HepG2 (cell line): ENCODE results near the gene ARHGEF1. TPM values are rescaled to one million over a fixed set of nuclear protein-coding genes. Genes with fewer than 3 reads are reported as not detected.

Experiments used
- ATAC-seq: fragments of 200-7000 bp; cut with Tn5 transposase; 3 replicates; pipeline ENCODE4 v1.9.1; 2020; ENCODE audit warnings: mild to moderate bottlenecking, moderate library complexity
- BruUV-seq: library from RNA; stranded (reverse); fragments of 400-500 nt; replicated peaks from 2 replicates; lab custom pipeline; 2021; lab: Mats Ljungman, UMichigan
- CTCF ChIA-PET: fragments of 300-600 bp; formaldehyde crosslinking; extraction: SDS; loops from one replicate; lab custom pipeline; 2021; ENCODE audit warnings: low total read pairs, inconsistent platforms, low intra/inter-chr PET ratio; lab: Yijun Ruan, JAX
- POLR2A ChIA-PET: fragments of 350-600 bp; sonication (Branson Sonifier 250); formaldehyde crosslinking; loops from one replicate; lab custom pipeline; 2020; ENCODE audit warnings: antibody characterized with exemption, inconsistent platforms; lab: Yijun Ruan, JAX
- DNase-seq: peaks from one replicate; pipeline ENCODE4 v3.0.0-alpha.2; 2015; ENCODE audit warnings: low spot score
- FAIRE-seq: peaks from 3 replicates; lab custom pipeline; 2011; peaks lifted over from hg19 to GRCh38; lab: Jason Lieb, UNC
- H2AFZ ChIP-seq: one replicate; pipeline ENCODE4 v1.6.1; 2011; ENCODE audit warnings: low read length, inconsistent platforms
- H3K27ac ChIP-seq: fragments of 300-600 bp; 3 replicates; pipeline ENCODE4 v1.8.0; 2011; ENCODE audit warnings: mixed run types, mild to moderate bottlenecking, mixed read lengths, low read length, inconsistent platforms; ENCODE audit not compliant: insufficient read depth; ENCODE audit errors: extremely low read length
- H3K27me3 ChIP-seq, 2 experiments: fragments of 200-600 bp in 1 of 2; 2 replicates in 1 of 2; 3 replicates in 1 of 2; pipeline versions ENCODE4 v1.6.0 to v1.8.0; 2011; ENCODE audit warnings: low read length in 2 of 2, mild to moderate bottlenecking in 2 of 2, moderate library complexity in 2 of 2, inconsistent platforms in 1 of 2; ENCODE audit not compliant: insufficient read depth in 2 of 2, control insufficient read depth in 1 of 2
- H3K36me3 ChIP-seq, 2 experiments: fragments of 200-600 bp in 1 of 2; replicated peaks in 1 of 2; 2 replicates in 1 of 2; 3 replicates in 1 of 2; pipeline versions ENCODE4 v1.5.1 to v1.8.0; 2011; ENCODE audit warnings: low read length in 2 of 2, inconsistent platforms in 1 of 2; ENCODE audit not compliant: insufficient read depth in 2 of 2, control insufficient read depth in 1 of 2
- H3K4me1 ChIP-seq: 2 replicates; pipeline ENCODE4 v1.5.1; 2012; ENCODE audit warnings: low read length, inconsistent platforms; ENCODE audit not compliant: insufficient read depth
- H3K4me2 ChIP-seq: 2 replicates; pipeline ENCODE4 v1.6.0; 2011; ENCODE audit warnings: low read depth, low read length, inconsistent platforms
- H3K4me3 ChIP-seq, 3 experiments: fragments of 200-600 bp in 1 of 3; sonication (generic), shearing (Covaris generic) in 1 of 3; replicated peaks in 1 of 3; 2 replicates each; pipeline ENCODE4 v1.5.1; 2011 to 2016; ENCODE audit warnings: low read length in 3 of 3, inconsistent platforms in 2 of 3, low read depth in 2 of 3, mild to moderate bottlenecking in 2 of 3, control low read depth in 1 of 3, mixed read lengths in 1 of 3; ENCODE audit not compliant: insufficient read depth in 1 of 3
- H3K79me2 ChIP-seq: one replicate; pipeline ENCODE4 v1.6.1; 2011; ENCODE audit warnings: low read length, inconsistent platforms; ENCODE audit not compliant: insufficient read depth
- H3K9ac ChIP-seq: 2 replicates; pipeline ENCODE4 v1.6.0; 2011; ENCODE audit warnings: mild to moderate bottlenecking, low read depth, low read length, inconsistent platforms; ENCODE audit not compliant: insufficient read depth
- H3K9me3 ChIP-seq: 2 replicates; pipeline ENCODE4 v1.5.1; 2012; ENCODE audit warnings: mild to moderate bottlenecking, low read length
- H4K20me1 ChIP-seq: 2 replicates; pipeline ENCODE4 v1.6.0; 2011; ENCODE audit warnings: inconsistent platforms, mild to moderate bottlenecking, low read length, moderate library complexity; ENCODE audit not compliant: insufficient read depth
- ARNT ChIP-seq: fragments of 450-650 bp; IDR thresholded peaks from 2 replicates; pipeline ENCODE4 v1.6.1; 2017
- HNRNPH1 ChIP-seq: fragments of 200-400 bp; formaldehyde crosslinking; optimal IDR thresholded peaks from 2 replicates; pipeline ENCODE3; 2017; ENCODE audit warnings: mild to moderate bottlenecking, low read depth, low read length
- KLF11 ChIP-seq: IDR thresholded peaks from 2 replicates; pipeline ENCODE4 v1.6.1; 2016; ENCODE audit warnings: missing compliant biosample characterization
- NCOA5 ChIP-seq: sonication (generic); formaldehyde crosslinking; IDR thresholded peaks from 2 replicates; pipeline ENCODE4 v1.4.0; 2020; ENCODE audit warnings: missing genetic modification reagents
- POLR2A ChIP-seq, 2 experiments: IDR thresholded peaks; 2 replicates each; pipeline ENCODE4 v1.6.1; 2011; ENCODE audit warnings: low read depth in 2 of 2, low read length in 2 of 2, mild to moderate bottlenecking in 1 of 2, moderate library complexity in 1 of 2; ENCODE audit not compliant: insufficient read depth in 1 of 2
- REPIN1 ChIP-seq: sonication (generic); formaldehyde crosslinking; IDR thresholded peaks from 2 replicates; pipeline ENCODE4 v1.8.0; 2022; ENCODE audit warnings: missing genetic modification reagents, low read depth, mild to moderate bottlenecking, borderline replicate concordance
- SP4 ChIP-seq: sonication (generic); formaldehyde crosslinking; IDR thresholded peaks from 2 replicates; pipeline ENCODE4 v1.8.1; 2023; ENCODE audit warnings: mild to moderate bottlenecking, missing genetic modification reagents
- TP53 ChIP-seq: sonication (generic); formaldehyde crosslinking; conservative IDR thresholded peaks from 2 replicates; pipeline ENCODE4 v1.4.0; 2020; ENCODE audit warnings: missing genetic modification reagents
- U2AF1 ChIP-seq: fragments of 200-400 bp; formaldehyde crosslinking; optimal IDR thresholded peaks from 2 replicates; pipeline ENCODE3; 2017; ENCODE audit warnings: mild to moderate bottlenecking, low read depth, low read length
- ZFYVE20 ChIP-seq: sonication (generic); formaldehyde crosslinking; IDR thresholded peaks from 2 replicates; pipeline ENCODE4 v1.8.0; 2023; ENCODE audit warnings: low read depth, mild to moderate bottlenecking, moderate library complexity, missing genetic modification reagents, borderline replicate concordance
- ZNF207 ChIP-seq: fragments of 450-650 bp; IDR thresholded peaks from 2 replicates; pipeline ENCODE4 v1.6.1; 2016; ENCODE audit warnings: antibody characterized with exemption, borderline replicate concordance
- WGBS: methylation state at CpG from one replicate; pipeline ENCODE4 v1.1.6; 2017; ENCODE audit warnings: low lambda C conversion rate; 5-methylcytosine and 5-hydroxymethylcytosine counted together
- in situ Hi-C: cut with HindIII; loops from 2 replicates; pipeline ENCODE4 v1.10.0; 2017; ENCODE audit warnings: low pct_unique_long_range_greater_than_20kb; ENCODE audit not compliant: extremely low pct_ligation_motif_present
- intact Hi-C: fragments of 100-400 bp; cut with micrococcal nuclease; formaldehyde crosslinking; loops from one replicate; pipeline ENCODE4 v1.10.0; 2022; ENCODE audit not compliant: unreplicated experiment
- polyA plus RNA-seq, 8 experiments: library from polyadenylated mRNA; depleted of rRNA in 3 of 8; stranded (reverse) in 7 of 8; unstranded in 1 of 8; fragments of >200 nt; fragmentation: Illumina TruSeq in 4 of 8; extraction: Trizol in 4 of 8; gene quantifications; 2 replicates each; pipeline versions ENCODE4 v1.2.1 to v1.2.3, GENCODE V29; 2011 to 2016; ENCODE audit warnings: low read depth in 4 of 8, missing spikeins in 1 of 8, mixed read lengths in 1 of 8; ENCODE audit not compliant: insufficient read depth in 1 of 8
- total RNA-seq, 5 experiments: library from RNA; depleted of rRNA; stranded (reverse); fragments of >200 nt; fragmentation: Illumina TruSeq; extraction: Trizol; gene quantifications; 2 replicates each; pipeline ENCODE4 v1.2.3, GENCODE V29; 2016; ENCODE audit warnings: low read depth in 1 of 5
- TF ChIP-seq, protein P1 (sequence below): sonication (generic); formaldehyde crosslinking; IDR thresholded peaks from 2 replicates; pipeline ENCODE4 v1.5.0; 2020; ENCODE audit warnings: missing genetic modification reagents
- TF ChIP-seq, protein P2 (sequence below): sonication (generic); formaldehyde crosslinking; IDR thresholded peaks from 2 replicates; pipeline ENCODE4 v1.5.1; 2020; ENCODE audit warnings: mild to moderate bottlenecking, missing genetic modification reagents, moderate library complexity
- TF ChIP-seq, protein P3 (sequence below): sonication (generic); formaldehyde crosslinking; IDR thresholded peaks from 2 replicates; pipeline ENCODE4 v1.8.0; 2022; ENCODE audit warnings: mild to moderate bottlenecking, missing genetic modification reagents, moderate library complexity
- TF ChIP-seq, protein P4 (sequence below): sonication (generic); formaldehyde crosslinking; IDR thresholded peaks from 2 replicates; pipeline ENCODE4 v1.4.0; 2020; ENCODE audit warnings: mild to moderate bottlenecking, missing genetic modification reagents
- TF ChIP-seq, protein P5 (sequence below): sonication (generic); formaldehyde crosslinking; IDR thresholded peaks from 2 replicates; pipeline ENCODE4 v1.8.1; 2023; ENCODE audit warnings: mild to moderate bottlenecking, missing genetic modification reagents, borderline replicate concordance
- TF ChIP-seq, protein P6 (sequence below): IDR thresholded peaks from 2 replicates; pipeline ENCODE4 v1.6.1; 2016; ENCODE audit warnings: low read depth, borderline replicate concordance

Gene ARHGEF1
- total and polyA plus RNA-seq, 2 of the 13 experiments (the other 11 are each of a cell fraction or from before 2014, with no cell fraction given): 33.7 to 34.7 TPM

DNA sequence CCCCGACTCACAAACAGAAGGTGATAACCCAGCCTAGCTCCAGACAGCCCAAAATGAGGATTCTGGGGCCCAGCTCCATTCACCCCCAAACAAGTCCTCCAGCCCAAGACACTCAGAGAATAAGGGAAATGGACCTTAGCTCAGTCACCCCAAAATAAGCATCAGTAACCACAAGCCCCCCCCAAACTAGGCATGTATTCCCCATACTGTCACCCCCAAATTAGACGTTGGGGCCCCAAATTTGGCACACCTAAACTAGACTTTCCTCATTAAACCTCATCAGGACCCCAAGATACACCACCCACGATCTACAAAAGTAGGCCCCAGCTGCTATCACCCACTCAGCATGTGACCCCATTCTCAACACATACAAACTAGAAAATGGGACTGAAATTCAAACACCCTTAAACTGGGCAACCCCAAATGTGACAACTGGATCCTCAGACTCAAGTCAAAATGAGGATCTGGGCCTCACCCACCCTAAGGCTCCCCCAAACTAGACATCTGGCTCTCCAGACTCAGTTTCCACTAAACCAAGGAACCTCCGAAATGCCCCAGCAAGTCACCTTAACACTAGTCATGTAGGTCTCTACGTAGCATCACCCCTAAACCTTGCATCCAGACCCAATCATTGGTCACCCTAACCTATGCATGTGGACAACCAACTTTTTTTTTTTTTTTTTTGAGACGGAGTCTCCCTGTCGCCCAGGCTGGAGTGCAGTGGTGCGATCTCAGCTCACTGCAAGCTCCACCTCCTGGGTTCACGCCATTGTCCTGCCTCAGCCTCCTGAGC lies 58.6 kb downstream of the ARHGEF1 start (continued):
- TF ChIP-seq, protein P1, sequence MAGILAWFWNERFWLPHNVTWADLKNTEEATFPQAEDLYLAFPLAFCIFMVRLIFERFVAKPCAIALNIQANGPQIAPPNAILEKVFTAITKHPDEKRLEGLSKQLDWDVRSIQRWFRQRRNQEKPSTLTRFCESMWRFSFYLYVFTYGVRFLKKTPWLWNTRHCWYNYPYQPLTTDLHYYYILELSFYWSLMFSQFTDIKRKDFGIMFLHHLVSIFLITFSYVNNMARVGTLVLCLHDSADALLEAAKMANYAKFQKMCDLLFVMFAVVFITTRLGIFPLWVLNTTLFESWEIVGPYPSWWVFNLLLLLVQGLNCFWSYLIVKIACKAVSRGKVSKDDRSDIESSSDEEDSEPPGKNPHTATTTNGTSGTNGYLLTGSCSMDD: no peak
- TF ChIP-seq, protein P2, sequence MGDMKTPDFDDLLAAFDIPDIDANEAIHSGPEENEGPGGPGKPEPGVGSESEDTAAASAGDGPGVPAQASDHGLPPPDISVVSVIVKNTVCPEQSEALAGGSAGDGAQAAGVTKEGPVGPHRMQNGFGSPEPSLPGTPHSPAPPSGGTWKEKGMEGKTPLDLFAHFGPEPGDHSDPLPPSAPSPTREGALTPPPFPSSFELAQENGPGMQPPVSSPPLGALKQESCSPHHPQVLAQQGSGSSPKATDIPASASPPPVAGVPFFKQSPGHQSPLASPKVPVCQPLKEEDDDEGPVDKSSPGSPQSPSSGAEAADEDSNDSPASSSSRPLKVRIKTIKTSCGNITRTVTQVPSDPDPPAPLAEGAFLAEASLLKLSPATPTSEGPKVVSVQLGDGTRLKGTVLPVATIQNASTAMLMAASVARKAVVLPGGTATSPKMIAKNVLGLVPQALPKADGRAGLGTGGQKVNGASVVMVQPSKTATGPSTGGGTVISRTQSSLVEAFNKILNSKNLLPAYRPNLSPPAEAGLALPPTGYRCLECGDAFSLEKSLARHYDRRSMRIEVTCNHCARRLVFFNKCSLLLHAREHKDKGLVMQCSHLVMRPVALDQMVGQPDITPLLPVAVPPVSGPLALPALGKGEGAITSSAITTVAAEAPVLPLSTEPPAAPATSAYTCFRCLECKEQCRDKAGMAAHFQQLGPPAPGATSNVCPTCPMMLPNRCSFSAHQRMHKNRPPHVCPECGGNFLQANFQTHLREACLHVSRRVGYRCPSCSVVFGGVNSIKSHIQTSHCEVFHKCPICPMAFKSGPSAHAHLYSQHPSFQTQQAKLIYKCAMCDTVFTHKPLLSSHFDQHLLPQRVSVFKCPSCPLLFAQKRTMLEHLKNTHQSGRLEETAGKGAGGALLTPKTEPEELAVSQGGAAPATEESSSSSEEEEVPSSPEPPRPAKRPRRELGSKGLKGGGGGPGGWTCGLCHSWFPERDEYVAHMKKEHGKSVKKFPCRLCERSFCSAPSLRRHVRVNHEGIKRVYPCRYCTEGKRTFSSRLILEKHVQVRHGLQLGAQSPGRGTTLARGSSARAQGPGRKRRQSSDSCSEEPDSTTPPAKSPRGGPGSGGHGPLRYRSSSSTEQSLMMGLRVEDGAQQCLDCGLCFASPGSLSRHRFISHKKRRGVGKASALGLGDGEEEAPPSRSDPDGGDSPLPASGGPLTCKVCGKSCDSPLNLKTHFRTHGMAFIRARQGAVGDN: no peak
- no peak for TF ChIP-seq HNRNPH1
- no peak for TF ChIP-seq ZNF207
- TF ChIP-seq, all 625 proteins: peak for 0

DNA sequence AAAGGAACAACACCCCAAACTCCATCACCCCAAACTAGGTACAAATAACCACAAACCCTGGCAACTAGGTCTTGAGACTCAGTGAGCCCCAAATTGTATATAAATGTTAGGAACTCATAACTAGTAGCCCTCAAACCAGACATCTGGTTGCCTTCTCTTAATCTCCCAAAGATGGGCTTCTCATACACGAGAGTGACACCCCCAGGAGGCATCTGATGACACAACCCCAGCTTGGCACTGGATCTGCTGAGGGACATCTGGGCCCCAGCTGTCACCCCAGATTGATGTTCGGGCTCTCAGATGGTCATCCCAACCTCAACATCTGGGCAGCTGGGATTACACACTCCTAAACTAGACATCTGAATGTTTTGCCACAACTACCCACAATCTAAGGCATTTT lies 61.4 kb downstream of the ARHGEF1 start:
- BruUV-seq: no TSS peak
- TF ChIP-seq, protein P3, sequence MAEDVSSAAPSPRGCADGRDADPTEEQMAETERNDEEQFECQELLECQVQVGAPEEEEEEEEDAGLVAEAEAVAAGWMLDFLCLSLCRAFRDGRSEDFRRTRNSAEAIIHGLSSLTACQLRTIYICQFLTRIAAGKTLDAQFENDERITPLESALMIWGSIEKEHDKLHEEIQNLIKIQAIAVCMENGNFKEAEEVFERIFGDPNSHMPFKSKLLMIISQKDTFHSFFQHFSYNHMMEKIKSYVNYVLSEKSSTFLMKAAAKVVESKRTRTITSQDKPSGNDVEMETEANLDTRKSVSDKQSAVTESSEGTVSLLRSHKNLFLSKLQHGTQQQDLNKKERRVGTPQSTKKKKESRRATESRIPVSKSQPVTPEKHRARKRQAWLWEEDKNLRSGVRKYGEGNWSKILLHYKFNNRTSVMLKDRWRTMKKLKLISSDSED (CRISPR knock-in tag): no peak
- TF ChIP-seq ARNT (no peak), POLR2A (IDR thresholded peaks at IDR 0.05; ENCODE audit: insufficient read depth in 1 of 2, low read depth in 2 of 2, low read length in 2 of 2) (no peak), TP53 (no peak), REPIN1 (no peak), ZFYVE20 (CRISPR knock-in tag) (no peak), KLF11 (CRISPR knock-in tag) (no peak), U2AF1 (no peak), NCOA5 (CRISPR knock-in tag) (no peak), SP4 (CRISPR knock-in tag) (no peak)
- TF ChIP-seq, protein P4, sequence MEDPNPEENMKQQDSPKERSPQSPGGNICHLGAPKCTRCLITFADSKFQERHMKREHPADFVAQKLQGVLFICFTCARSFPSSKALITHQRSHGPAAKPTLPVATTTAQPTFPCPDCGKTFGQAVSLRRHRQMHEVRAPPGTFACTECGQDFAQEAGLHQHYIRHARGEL: no peak
- TF ChIP-seq, protein P5, sequence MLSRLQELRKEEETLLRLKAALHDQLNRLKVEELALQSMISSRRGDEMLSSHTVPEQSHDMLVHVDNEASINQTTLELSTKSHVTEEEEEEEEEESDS (CRISPR knock-in tag): no peak
- TF ChIP-seq, protein P6, sequence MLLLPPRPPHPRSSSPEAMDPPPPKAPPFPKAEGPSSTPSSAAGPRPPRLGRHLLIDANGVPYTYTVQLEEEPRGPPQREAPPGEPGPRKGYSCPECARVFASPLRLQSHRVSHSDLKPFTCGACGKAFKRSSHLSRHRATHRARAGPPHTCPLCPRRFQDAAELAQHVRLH (CRISPR knock-in tag): no peak

More for the DNA sequence above, 61.4 kb downstream of the ARHGEF1 start:
- no peaks in the 10 kb centered on the region for H4K20me1 ChIP-seq
- ATAC-seq (no peak), FAIRE-seq (no peak), DNase-seq (no peak)
- H3K79me2 ChIP-seq: no peaks in the 10 kb centered on the region
- no peak overlapping the region for H2AFZ ChIP-seq
- H3K4me3 ChIP-seq: no peak overlapping the region
- H3K27me3 ChIP-seq: peaks cover 7 to 22% of the 10 kb centered on the region in 2 experiments; a peak in 3 of 5 replicates
- 14% methylated on average over 2 of the region's 2 CpGs for WGBS
- no peaks in the 10 kb centered on the region for H3K4me1 ChIP-seq
- H3K36me3 ChIP-seq: no peaks in the 10 kb centered on the region
- intact Hi-C loops: no loop called here
- in situ Hi-C loops: no loop called here
- H3K4me2 ChIP-seq: no peak overlapping the region
- H3K9ac ChIP-seq: no peak overlapping the region
- ChIA-PET POLR2A (no interaction called here), CTCF (no interaction called here)
- no peaks in the 10 kb centered on the region for H3K9me3 ChIP-seq
- H3K27ac ChIP-seq: no peak overlapping the region
